Measurements from ENCODE around the gene MYB.

The MYB gene

GRCh38 chr6:135195522-135195921 is 14.4 kb downstream of the MYB start:
- H3K27me3 ChIP-seq (ENCODE audit: control insufficient read depth, insufficient read depth, low read length), result no peaks in the 10 kb centered on the region
- TF ChIP-seq CTCF (IDR thresholded peaks at IDR 0.05), result no peak
- H3K36me3 ChIP-seq (ENCODE audit: control insufficient read depth, insufficient read depth, low read length), result no peaks in the 10 kb centered on the region
- no peaks in the 10 kb centered on the region for H3K79me2 ChIP-seq
- no peaks in the 10 kb centered on the region for H3K4me1 ChIP-seq
- H3K27ac ChIP-seq, result no peak overlapping the region
- no peaks in the 10 kb centered on the region for H3K9me3 ChIP-seq (ENCODE audit: control insufficient read depth, low read length)
- no peak overlapping the region for H2AFZ ChIP-seq
- H3K4me3 ChIP-seq (ENCODE audit: low read depth, low read length), result no peak overlapping the region
- no peak overlapping the region for H3K4me2 ChIP-seq (ENCODE audit: low read length)
- no peak overlapping the region for H3K9ac ChIP-seq

DNA sequence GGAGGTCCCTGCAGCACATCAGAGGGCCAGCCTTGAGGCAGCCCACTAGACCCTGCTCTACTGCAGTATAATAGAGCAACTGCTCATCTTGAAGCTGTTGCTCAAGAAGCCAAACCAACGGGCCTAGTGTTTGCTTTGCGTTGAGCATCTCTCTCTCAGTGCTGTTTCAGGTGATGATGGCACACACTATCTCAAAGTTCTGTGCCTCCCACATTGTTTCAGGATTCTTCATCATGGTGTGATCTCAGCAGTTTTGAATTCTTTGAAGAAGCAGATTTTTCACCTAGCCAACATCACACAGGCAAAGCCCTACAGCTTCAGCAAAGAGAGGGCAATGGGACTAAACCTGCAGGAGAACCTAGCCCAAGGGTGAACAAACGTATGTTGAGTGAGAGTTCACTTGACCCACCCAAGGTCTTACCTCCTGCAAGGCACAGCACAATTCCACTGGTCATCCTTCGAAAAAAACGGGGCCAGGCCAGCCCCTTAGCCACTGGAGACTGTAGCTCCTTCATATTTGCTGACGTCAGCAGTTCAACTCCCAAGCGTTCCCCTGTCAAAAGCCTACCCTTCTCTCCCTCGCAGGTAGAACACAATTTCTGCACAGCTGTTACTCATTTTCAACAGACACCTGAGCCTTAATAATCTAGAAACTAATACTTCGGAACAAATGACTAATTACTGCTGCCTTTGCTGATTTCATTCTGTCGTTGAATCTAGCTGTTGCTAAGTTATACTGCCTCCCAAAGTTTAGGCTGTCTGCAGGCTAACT is 15.8 kb downstream of the MYB start:
- Histone ChIP-seq H3K4me3 (ENCODE audit: low read depth, low read length) (no peak overlapping the region), H3K4me2 (ENCODE audit: low read length) (no peak overlapping the region), H3K9ac (no peak overlapping the region), H2AFZ (no peak overlapping the region), H3K27me3 (ENCODE audit: control insufficient read depth, insufficient read depth, low read length) (no peaks in the 10 kb centered on the region), H3K27ac (no peak overlapping the region), H3K79me2 (no peaks in the 10 kb centered on the region), H3K9me3 (ENCODE audit: control insufficient read depth, low read length) (no peaks in the 10 kb centered on the region), H3K36me3 (ENCODE audit: control insufficient read depth, insufficient read depth, low read length) (no peaks in the 10 kb centered on the region), H3K4me1 (no peaks in the 10 kb centered on the region)
- TF ChIP-seq CTCF (IDR thresholded peaks at IDR 0.05), result no peak

- Histone ChIP-seq H3K36me3 (ENCODE audit: control insufficient read depth, insufficient read depth, low read length) (no peaks in the 10 kb centered on the region), H3K4me3 (ENCODE audit: low read depth, low read length) (no peak overlapping the region), H2AFZ (no peak overlapping the region), H3K27me3 (ENCODE audit: control insufficient read depth, insufficient read depth, low read length) (no peaks in the 10 kb centered on the region), H3K4me2 (ENCODE audit: low read length) (no peak overlapping the region), H3K4me1 (no peaks in the 10 kb centered on the region), H3K9me3 (ENCODE audit: control insufficient read depth, low read length) (no peaks in the 10 kb centered on the region), H3K79me2 (no peaks in the 10 kb centered on the region), H3K27ac (no peak overlapping the region), H3K9ac (no peak overlapping the region)
- no peak for TF ChIP-seq CTCF (IDR thresholded peaks at IDR 0.05)
These were observed 21.7 kb downstream of the MYB start for GRCh38 chr6:135202836-135203235.

- Histone ChIP-seq H3K79me2 (no peaks in the 10 kb centered on the region), H3K9me3 (ENCODE audit: control insufficient read depth, low read length) (no peaks in the 10 kb centered on the region), H2AFZ (no peak overlapping the region), H3K4me2 (ENCODE audit: low read length) (no peak overlapping the region), H3K36me3 (ENCODE audit: control insufficient read depth, insufficient read depth, low read length) (no peaks in the 10 kb centered on the region), H3K9ac (no peak overlapping the region), H3K27me3 (ENCODE audit: control insufficient read depth, insufficient read depth, low read length) (no peaks in the 10 kb centered on the region), H3K4me3 (ENCODE audit: low read depth, low read length) (no peak overlapping the region), H3K4me1 (no peaks in the 10 kb centered on the region), H3K27ac (no peak overlapping the region)
- no peak for TF ChIP-seq CTCF (IDR thresholded peaks at IDR 0.05)
These were observed 23.8 kb downstream of the MYB start for GRCh38 chr6:135204951-135205350.

- no peak for TF ChIP-seq CTCF (IDR thresholded peaks at IDR 0.05)
- no peak overlapping the region for H2AFZ ChIP-seq
- H3K9me3 ChIP-seq (ENCODE audit: control insufficient read depth, low read length), result no peaks in the 10 kb centered on the region
- peaks cover 2% of the 10 kb centered on the region for H3K4me1 ChIP-seq
- no peak overlapping the region for H3K9ac ChIP-seq
- no peaks in the 10 kb centered on the region for H3K79me2 ChIP-seq
- no peak overlapping the region for H3K4me2 ChIP-seq (ENCODE audit: low read length)
- H3K27me3 ChIP-seq (ENCODE audit: control insufficient read depth, insufficient read depth, low read length), result no peaks in the 10 kb centered on the region
- H3K27ac ChIP-seq, result no peak overlapping the region
- H3K4me3 ChIP-seq (ENCODE audit: low read depth, low read length), result no peak overlapping the region
- no peaks in the 10 kb centered on the region for H3K36me3 ChIP-seq (ENCODE audit: control insufficient read depth, insufficient read depth, low read length)
These were observed 28.7 kb downstream of the MYB start for GRCh38 chr6:135209803-135210202.

Measured in parathyroid adenoma (tissue), 2 donors.